Epithelial cell of esophagus (primary cell): ENCODE measurements around the gene ARHGEF7.

Experiments used
- DNase-seq: peaks from one replicate; pipeline ENCODE4 v3.0.0; 2010; ENCODE audit warnings: low read depth
- H3K4me3 ChIP-seq: 2 replicates; pipeline ENCODE4 v1.5.1; 2011; ENCODE audit warnings: mild to moderate bottlenecking, low read length, control low read depth
- CTCF ChIP-seq: IDR thresholded peaks from 2 replicates; pipeline ENCODE4 v1.5.1; 2011; ENCODE audit warnings: low read depth, mild to moderate bottlenecking, low read length, control low read depth, inconsistent platforms; ENCODE audit not compliant: insufficient read depth; ENCODE audit errors: missing control alignments

The ARHGEF7 gene

GRCh38 chr13:111123221-111123620 is 8.1 kb downstream of the ARHGEF7 start:
- no peak overlapping the region for H3K4me3 ChIP-seq
- TF ChIP-seq CTCF, result no peak
- no peak for DNase-seq

- H3K4me3 ChIP-seq, result no peak overlapping the region
- no peak for TF ChIP-seq CTCF
- DNase-seq, result no peak
Observed at GRCh38 chr13:111123649-111124048, 8.5 kb downstream of the ARHGEF7 start.

GRCh38 chr13:111126509-111126908 is 11.4 kb downstream of the ARHGEF7 start:
- H3K4me3 ChIP-seq, result no peak overlapping the region
- DNase-seq, result no peak
- no peak for TF ChIP-seq CTCF

- H3K4me3 ChIP-seq, result no peak overlapping the region
- no peak for TF ChIP-seq CTCF
Observed at GRCh38 chr13:111129465-111130115, 14.5 kb downstream of the ARHGEF7 start.

GRCh38 chr13:111130116-111130508 is 15.0 kb downstream of the ARHGEF7 start:
- DNase-seq, result no peak
- TF ChIP-seq CTCF, result no peak
- H3K4me3 ChIP-seq, result no peak overlapping the region

More at GRCh38 chr13:111129465-111130115, 14.5 kb downstream of the ARHGEF7 start:
- DNase-seq, result no peak

- H3K4me3 ChIP-seq, result no peak overlapping the region
- TF ChIP-seq CTCF, result no peak
- DNase-seq, result no peak
Observed at GRCh38 chr13:111131048-111131447, 15.9 kb downstream of the ARHGEF7 start.

- TF ChIP-seq CTCF, result no peak
- H3K4me3 ChIP-seq, result no peak overlapping the region
- no peak for DNase-seq
Observed at GRCh38 chr13:111131611-111132010, 16.5 kb downstream of the ARHGEF7 start.
